SK-N-SH (cell line): ENCODE results near the gene VKORC1L1. TPM values are rescaled to one million over a fixed set of nuclear protein-coding genes. Genes with fewer than 3 reads are reported as not detected.
"Not testable (repeated sequence)": the region's sequence is repeated elsewhere in the genome, so short reads cannot be mapped to it uniquely, and the experiment has no call there.

Experiments
- CTCF ChIA-PET: fragments of 300-600, 350-600 bp; formaldehyde crosslinking; extraction: SDS; loops from one replicate; lab custom pipeline; 2021; lab: Yijun Ruan, JAX
- POLR2A ChIA-PET: fragments of 350-600 bp; sonication (Branson Sonifier 250); formaldehyde crosslinking; extraction: SDS; loops from one replicate; lab custom pipeline; 2020; ENCODE audit warnings: antibody characterized with exemption, inconsistent platforms; lab: Yijun Ruan, JAX
- DNase-seq: peaks from one replicate; pipeline ENCODE4 v3.0.0; 2012
- H2AFZ ChIP-seq: fragments of 200-600 bp; sonication (generic); 2 replicates; pipeline ENCODE4 v1.8.1; 2016; ENCODE audit warnings: antibody characterized with exemption, mild to moderate bottlenecking, low read depth
- H3F3A ChIP-seq: fragments of 200-600 bp; sonication (generic); replicated peaks from 2 replicates; pipeline ENCODE3; 2016; ENCODE audit warnings: antibody characterized with exemption, mild to moderate bottlenecking; ENCODE audit not compliant: insufficient read depth
- H3K27ac ChIP-seq, 2 experiments: fragments of 200-500 bp in 1 of 2; fragments of 200-600 bp in 1 of 2; sonication (Bioruptor generic) in 1 of 2; sonication (generic), shearing (Covaris generic) in 1 of 2; 2 replicates each; pipeline versions ENCODE4 v1.5.1 to v1.6.1; 2014 to 2016; ENCODE audit warnings: low read depth in 2 of 2, inconsistent platforms in 1 of 2, low read length in 1 of 2, mild to moderate bottlenecking in 1 of 2, mixed read lengths in 1 of 2
- H3K27me3 ChIP-seq: fragments of 200-600 bp; sonication (generic), shearing (Covaris generic); 2 replicates; pipeline ENCODE4 v1.6.1; 2016; ENCODE audit warnings: mixed run types; ENCODE audit not compliant: insufficient read depth
- H3K36me3 ChIP-seq, 2 experiments: fragments of 200-500 bp in 1 of 2; fragments of 200-600 bp in 1 of 2; sonication (Bioruptor generic) in 1 of 2; sonication (generic) in 1 of 2; replicated peaks in 1 of 2; 2 replicates each; pipeline versions ENCODE3 to v1.5.1; 2014 to 2016; ENCODE audit warnings: low read length in 1 of 2, mild to moderate bottlenecking in 1 of 2; ENCODE audit not compliant: insufficient read depth in 2 of 2, control insufficient read depth in 1 of 2
- H3K4me1 ChIP-seq, 2 experiments: fragments of 200-500 bp in 1 of 2; fragments of 200-600 bp in 1 of 2; sonication (Bioruptor generic) in 1 of 2; sonication (generic), shearing (Covaris generic) in 1 of 2; 2 replicates each; pipeline versions ENCODE4 v1.5.1 to v1.6.1; 2014 to 2016; ENCODE audit warnings: low read depth in 1 of 2, low read length in 1 of 2, mixed run types in 1 of 2; ENCODE audit not compliant: insufficient read depth in 2 of 2, control insufficient read depth in 1 of 2
- H3K4me2 ChIP-seq: fragments of 200-600 bp; sonication (generic), shearing (Covaris generic); 2 replicates; pipeline ENCODE4 v1.6.1; 2017; ENCODE audit warnings: mixed run types
- H3K4me3 ChIP-seq, 2 experiments: fragments of 200-500 bp in 1 of 2; fragments of 200-600 bp in 1 of 2; sonication (Bioruptor generic) in 1 of 2; sonication (generic), shearing (Covaris generic) in 1 of 2; 2 replicates each; pipeline versions ENCODE4 v1.5.1 to v1.8.1; 2014 to 2016; ENCODE audit warnings: low read depth in 2 of 2, inconsistent platforms in 1 of 2, low read length in 1 of 2, mild to moderate bottlenecking in 1 of 2, mixed read lengths in 1 of 2, moderate library complexity in 1 of 2
- H3K79me2 ChIP-seq: fragments of 200-600 bp; sonication (generic); 2 replicates; pipeline ENCODE4 v1.8.1; 2017; ENCODE audit warnings: mild to moderate bottlenecking; ENCODE audit not compliant: insufficient read depth
- H3K9ac ChIP-seq: fragments of 200-600 bp; sonication (generic); 2 replicates; pipeline ENCODE4 v1.6.1; 2017; ENCODE audit warnings: mixed run types
- H3K9me2 ChIP-seq: fragments of 200-600 bp; sonication (generic); 2 replicates; pipeline ENCODE4 v1.6.1; 2017; ENCODE audit warnings: mixed run types
- H3K9me3 ChIP-seq: fragments of 200-600 bp; sonication (generic); 2 replicates; pipeline ENCODE4 v1.6.1; 2017; ENCODE audit warnings: mixed run types, mild to moderate bottlenecking, moderate library complexity
- H4K20me1 ChIP-seq: fragments of 200-600 bp; sonication (generic); 2 replicates; pipeline ENCODE4 v1.6.1; 2017; ENCODE audit warnings: mild to moderate bottlenecking, mixed run types; ENCODE audit not compliant: insufficient read depth
- CHD2 ChIP-seq: fragments of 150-350 bp; IDR thresholded peaks from 2 replicates; pipeline ENCODE4 v1.6.1; 2018; ENCODE audit warnings: low read length; ENCODE audit not compliant: partially characterized antibody
- ELF1 ChIP-seq: IDR thresholded peaks from 2 replicates; pipeline ENCODE4 v1.4.0; 2012
- EP300 ChIP-seq, 2 experiments: IDR thresholded peaks; 2 replicates each; pipeline versions ENCODE4 v1.4.0 to v1.6.1; 2012; ENCODE audit warnings: borderline replicate concordance in 1 of 2, low read depth in 1 of 2, low read length in 1 of 2
- GABPA ChIP-seq: IDR thresholded peaks from 2 replicates; pipeline ENCODE4 v1.4.0; 2012; ENCODE audit warnings: low read depth, mild to moderate bottlenecking
- JUND ChIP-seq: IDR thresholded peaks from 2 replicates; pipeline ENCODE4 v1.4.0; 2012
- MAX ChIP-seq: IDR thresholded peaks from 2 replicates; pipeline ENCODE4 v1.4.0; 2012; ENCODE audit warnings: low read depth
- NFIC ChIP-seq: IDR thresholded peaks from 2 replicates; pipeline ENCODE4 v1.4.0; 2012; ENCODE audit warnings: borderline replicate concordance
- PBX3 ChIP-seq: IDR thresholded peaks from 2 replicates; pipeline ENCODE4; 2012
- RCOR1 ChIP-seq: fragments of 150-350 bp; IDR thresholded peaks from 2 replicates; pipeline ENCODE4 v1.6.1; 2017; ENCODE audit warnings: antibody characterized with exemption, low read length
- RFX5 ChIP-seq: IDR thresholded peaks from 2 replicates; pipeline ENCODE4 v1.6.1; 2012; ENCODE audit warnings: mild to moderate bottlenecking, improper control_type of control experiment, low read length
- RXRA ChIP-seq: IDR thresholded peaks from 2 replicates; pipeline ENCODE4 v1.4.0; 2012; ENCODE audit warnings: low read depth, mild to moderate bottlenecking, borderline replicate concordance
- SIN3A ChIP-seq: IDR thresholded peaks from 2 replicates; pipeline ENCODE4 v1.6.1; 2012; ENCODE audit warnings: low read depth, mild to moderate bottlenecking, low read length, moderate library complexity, borderline replicate concordance
- TAF1 ChIP-seq: IDR thresholded peaks from 2 replicates; pipeline ENCODE4 v1.6.1; 2012; ENCODE audit warnings: low read depth, mild to moderate bottlenecking, low read length, moderate library complexity, borderline replicate concordance
- TCF12 ChIP-seq: IDR thresholded peaks from 2 replicates; pipeline ENCODE4 v1.4.0; 2012
- TEAD4 ChIP-seq: IDR thresholded peaks from 2 replicates; pipeline ENCODE4 v1.4.0; 2012; ENCODE audit warnings: mild to moderate bottlenecking, borderline replicate concordance; ENCODE audit not compliant: insufficient read depth
- WGBS: methylation state at CpG from one replicate; pipeline ENCODE4 v1.1.6; 2017; ENCODE audit warnings: low lambda C conversion rate; 5-methylcytosine and 5-hydroxymethylcytosine counted together
- polyA plus RNA-seq, 3 experiments: library from polyadenylated mRNA; depleted of rRNA; stranded (reverse); fragments of >200 nt; gene quantifications; 2 replicates each; pipeline ENCODE4 v1.2.3, GENCODE V29; 2012
- TF ChIP-seq, protein P1 (sequence below): fragments of 200-600 bp; sonication (generic); IDR thresholded peaks from 2 replicates; pipeline ENCODE4 v1.6.1; 2017; ENCODE audit warnings: antibody characterized with exemption, mild to moderate bottlenecking, moderate library complexity

VKORC1L1 gene
- polyA plus RNA-seq, 1 of the 3 experiments (the other 2 are of a cell fraction) = 14.7 TPM

GRCh38 chr7:65964671-65965070 lies 91.8 kb downstream of the VKORC1L1 start:
- POLR2A ChIA-PET, H4K20me1 ChIP-seq, H3K27me3 ChIP-seq, H2AFZ ChIP-seq, H3K9ac ChIP-seq, DNase-seq, H3K79me2 ChIP-seq, H3K4me1 ChIP-seq, H3K4me3 ChIP-seq, H3K9me3 ChIP-seq, H3F3A ChIP-seq, H3K9me2 ChIP-seq, H3K27ac ChIP-seq, H3K4me2 ChIP-seq: not testable (repeated sequence)
- H3K36me3 ChIP-seq = peaks cover 34 to 76% of the 10 kb centered on the region in 2 experiments
- WGBS = 99% methylated on average over 3 of the region's 3 CpGs
- CTCF ChIA-PET = interaction anchor here (1.7 kb wide), 1 partner anchor 17 kb away, joined by 6 read pairs; no protein-coding TSS in a partner anchor

GRCh38 chr7:65966146-65966545 lies 93.3 kb downstream of the VKORC1L1 start:
- Histone ChIP-seq H3K9me3 (no peaks in the 10 kb centered on the region), H4K20me1 (no peaks in the 10 kb centered on the region), H3F3A (peaks cover 1% of the 10 kb centered on the region), H3K4me2 (no peak overlapping the region), H3K9me2 (no peaks in the 10 kb centered on the region), H3K36me3 (peaks cover 26 to 69% of the 10 kb centered on the region in 2 experiments), H3K79me2 (no peaks in the 10 kb centered on the region), H3K4me1 (no peaks in the 10 kb centered on the region), H3K27ac (no peak overlapping the region), H3K27me3 (no peaks in the 10 kb centered on the region), H2AFZ (no peak overlapping the region), H3K4me3 (no peak overlapping the region), H3K9ac (no peak overlapping the region)
- TF ChIP-seq CHD2 (no peak), TAF1 (no peak), RXRA (no peak), TEAD4 (no peak), NFIC (no peak), ELF1 (no peak), RCOR1 (no peak), MAX (no peak), JUND (no peak), GABPA (no peak), PBX3 (no peak), TCF12 (no peak), SIN3A (no peak), EP300 (IDR thresholded peaks at IDR 0.05; ENCODE audit: borderline replicate concordance in 1 of 2, low read depth in 1 of 2, low read length in 1 of 2) (no peak), RFX5 (no peak)
- TF ChIP-seq, protein P1, sequence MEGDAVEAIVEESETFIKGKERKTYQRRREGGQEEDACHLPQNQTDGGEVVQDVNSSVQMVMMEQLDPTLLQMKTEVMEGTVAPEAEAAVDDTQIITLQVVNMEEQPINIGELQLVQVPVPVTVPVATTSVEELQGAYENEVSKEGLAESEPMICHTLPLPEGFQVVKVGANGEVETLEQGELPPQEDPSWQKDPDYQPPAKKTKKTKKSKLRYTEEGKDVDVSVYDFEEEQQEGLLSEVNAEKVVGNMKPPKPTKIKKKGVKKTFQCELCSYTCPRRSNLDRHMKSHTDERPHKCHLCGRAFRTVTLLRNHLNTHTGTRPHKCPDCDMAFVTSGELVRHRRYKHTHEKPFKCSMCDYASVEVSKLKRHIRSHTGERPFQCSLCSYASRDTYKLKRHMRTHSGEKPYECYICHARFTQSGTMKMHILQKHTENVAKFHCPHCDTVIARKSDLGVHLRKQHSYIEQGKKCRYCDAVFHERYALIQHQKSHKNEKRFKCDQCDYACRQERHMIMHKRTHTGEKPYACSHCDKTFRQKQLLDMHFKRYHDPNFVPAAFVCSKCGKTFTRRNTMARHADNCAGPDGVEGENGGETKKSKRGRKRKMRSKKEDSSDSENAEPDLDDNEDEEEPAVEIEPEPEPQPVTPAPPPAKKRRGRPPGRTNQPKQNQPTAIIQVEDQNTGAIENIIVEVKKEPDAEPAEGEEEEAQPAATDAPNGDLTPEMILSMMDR = no peak
- ChIA-PET CTCF (interaction anchor here (1.6 to 1.7 kb wide), 2 partner anchors 10 to 15 kb away, joined by 6 read pairs; no protein-coding TSS in a partner anchor), POLR2A (no interaction called here)
- 95% methylated on average over 6 of the region's 6 CpGs for WGBS
- DNase-seq = no peak
